CD4-positive, alpha-beta T cell (primary cell): ENCODE measurements around the gene EMC7. TPM values are rescaled to one million over a fixed set of nuclear protein-coding genes. Genes with fewer than 3 reads are reported as not detected.
A peak's percentile ranks its signal among the peaks of the same experiment; 100 is the strongest.

Experiments used
- ATAC-seq: fragments of 200-7000 bp; cut with Tn5 transposase; one replicate; pipeline ENCODE4 v1.10.0; 2022; ENCODE audit warnings: mild to moderate bottlenecking; ENCODE audit not compliant: poor library complexity
- CTCF ChIA-PET: fragments of 350-600 bp; sonication (Branson Sonifier 250); formaldehyde crosslinking; loops from one replicate; lab custom pipeline; 2021; ENCODE audit warnings: antibody characterized with exemption, inconsistent platforms; lab: Charles Lee
- POLR2A ChIA-PET: fragments of 350-600 bp; sonication (Branson Sonifier 250); formaldehyde crosslinking; loops from one replicate; lab custom pipeline; 2021; ENCODE audit warnings: antibody characterized with exemption, inconsistent platforms; lab: Charles Lee
- DNase-seq, 14 experiments: peaks; one replicate each; pipeline ENCODE4 v3.0.0-alpha.2; 2013 to 2020; ENCODE audit warnings: mixed read lengths in 2 of 14
- H3K27ac ChIP-seq, 2 donors: one replicate each; pipeline versions ENCODE4 v1.5.1 to v1.7.0; 2013; ENCODE audit warnings: low read length in 2 of 2, low read depth in 1 of 2, mild to moderate bottlenecking in 1 of 2
- H3K27me3 ChIP-seq, 2 experiments: 1 replicate in 1 of 2; 2 replicates in 1 of 2; pipeline versions ENCODE4 v1.6.1 to v1.7.0; 2013; ENCODE audit warnings: low read length in 2 of 2, control low read depth in 1 of 2, mild to moderate bottlenecking in 1 of 2, moderate library complexity in 1 of 2; ENCODE audit not compliant: insufficient read depth in 2 of 2, control insufficient read depth in 1 of 2
- H3K36me3 ChIP-seq: one replicate; pipeline ENCODE4 v1.6.1; 2013; ENCODE audit warnings: low read length, control low read depth; ENCODE audit not compliant: insufficient read depth
- H3K4me1 ChIP-seq: one replicate; pipeline ENCODE4 v1.6.1; 2013; ENCODE audit warnings: low read length, control low read depth; ENCODE audit not compliant: insufficient read depth
- H3K4me3 ChIP-seq: one replicate; pipeline ENCODE4 v1.5.1; 2013; ENCODE audit warnings: mild to moderate bottlenecking, low read length, moderate library complexity
- H3K9me3 ChIP-seq, 2 experiments: 1 replicate in 1 of 2; 2 replicates in 1 of 2; pipeline versions ENCODE4 v1.6.1 to v1.7.0; 2013; ENCODE audit warnings: low read length in 2 of 2, mild to moderate bottlenecking in 2 of 2, control low read depth in 1 of 2, moderate library complexity in 1 of 2; ENCODE audit not compliant: control insufficient read depth in 1 of 2, insufficient read depth in 1 of 2
- H3K27ac Mint-ChIP-seq: one replicate; pipeline ENCODE4 v1.8.0; 2020; ENCODE audit warnings: mixed read lengths
- H3K27me3 Mint-ChIP-seq: one replicate; pipeline ENCODE4 v1.8.0; 2021; ENCODE audit warnings: mixed read lengths
- H3K36me3 Mint-ChIP-seq: one replicate; pipeline ENCODE4 v1.8.0; 2021; ENCODE audit warnings: low read depth, mixed read lengths
- H3K4me1 Mint-ChIP-seq: one replicate; pipeline ENCODE4 v1.8.0; 2021; ENCODE audit warnings: low read depth, mixed read lengths
- H3K4me3 Mint-ChIP-seq: one replicate; pipeline ENCODE4 v1.8.0; 2020; ENCODE audit warnings: mild to moderate bottlenecking, mixed read lengths
- H3K9me3 Mint-ChIP-seq: one replicate; pipeline ENCODE4 v1.8.0; 2020; ENCODE audit warnings: mixed read lengths
- intact Hi-C, 2 experiments: fragments of 100-400 bp; cut with DNase I in 1 of 2; cut with micrococcal nuclease in 1 of 2; formaldehyde crosslinking; loops; one replicate each; pipeline versions ENCODE4 v1.15.1 to v1.9.0; 2023 to 2025; cut with DNase I, micrococcal nuclease
- total RNA-seq, 174 experiments: library from RNA in 2 of 174; stranded (reverse) in 2 of 174; gene quantifications; one replicate each; pipeline ENCODE4 v1.2.3 and lab custom pipeline; 2021 to 2026
- TF ChIP-seq, protein P1 (sequence below): fragments of 200-600 bp; IDR thresholded peaks from one replicate; pipeline ENCODE4 v1.8.0; 2022; ENCODE audit warnings: antibody characterized with exemption, mild to moderate bottlenecking

EMC7 gene
- total RNA-seq, 2 experiments from 2014 or later: 54.0 to 54.6 TPM

DNA sequence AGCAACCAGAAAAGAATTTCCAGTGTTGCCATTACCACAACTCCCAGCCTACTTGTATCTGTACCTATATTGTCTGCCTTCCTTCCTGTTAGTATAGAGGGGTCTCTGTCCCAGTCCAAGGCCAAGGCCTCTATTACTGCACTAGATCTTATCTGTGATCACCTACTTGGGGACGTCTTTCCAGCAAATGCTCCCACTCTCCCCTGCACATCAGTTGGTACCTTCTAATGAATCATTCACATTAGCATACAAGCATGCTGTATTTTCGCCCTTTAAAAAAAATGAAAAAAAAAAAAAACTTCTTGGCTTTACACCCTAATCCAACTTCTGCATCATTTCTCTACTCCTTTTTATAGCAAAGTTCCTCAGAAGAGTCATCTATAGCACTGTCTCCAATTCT lies 57.8 kb downstream of the EMC7 start:
- no peaks in the 10 kb centered on the region for H3K9me3 ChIP-seq
- ChIA-PET CTCF (no interaction called here), POLR2A (no interaction called here)
- peaks cover 7% of the 10 kb centered on the region for H3K4me1 ChIP-seq
- no peaks in the 10 kb centered on the region for H3K36me3 ChIP-seq
- TF ChIP-seq, protein P1, sequence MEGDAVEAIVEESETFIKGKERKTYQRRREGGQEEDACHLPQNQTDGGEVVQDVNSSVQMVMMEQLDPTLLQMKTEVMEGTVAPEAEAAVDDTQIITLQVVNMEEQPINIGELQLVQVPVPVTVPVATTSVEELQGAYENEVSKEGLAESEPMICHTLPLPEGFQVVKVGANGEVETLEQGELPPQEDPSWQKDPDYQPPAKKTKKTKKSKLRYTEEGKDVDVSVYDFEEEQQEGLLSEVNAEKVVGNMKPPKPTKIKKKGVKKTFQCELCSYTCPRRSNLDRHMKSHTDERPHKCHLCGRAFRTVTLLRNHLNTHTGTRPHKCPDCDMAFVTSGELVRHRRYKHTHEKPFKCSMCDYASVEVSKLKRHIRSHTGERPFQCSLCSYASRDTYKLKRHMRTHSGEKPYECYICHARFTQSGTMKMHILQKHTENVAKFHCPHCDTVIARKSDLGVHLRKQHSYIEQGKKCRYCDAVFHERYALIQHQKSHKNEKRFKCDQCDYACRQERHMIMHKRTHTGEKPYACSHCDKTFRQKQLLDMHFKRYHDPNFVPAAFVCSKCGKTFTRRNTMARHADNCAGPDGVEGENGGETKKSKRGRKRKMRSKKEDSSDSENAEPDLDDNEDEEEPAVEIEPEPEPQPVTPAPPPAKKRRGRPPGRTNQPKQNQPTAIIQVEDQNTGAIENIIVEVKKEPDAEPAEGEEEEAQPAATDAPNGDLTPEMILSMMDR: no peak
- Mint-ChIP-seq H3K27ac (no peak overlapping the region), H3K4me1 (peaks cover 13% of the 10 kb centered on the region), H3K36me3 (no peaks in the 10 kb centered on the region), H3K9me3 (no peaks in the 10 kb centered on the region), H3K4me3 (no peak overlapping the region), H3K27me3 (no peaks in the 10 kb centered on the region)
- ATAC-seq (no peak), DNase-seq (no peak)
- no peaks in the 10 kb centered on the region for H3K27me3 ChIP-seq
- intact Hi-C loops: loop anchor here in 1 of 2 experiments (2.0 to 5.0 kb wide), 2 partner anchors 13 to 298 kb away; partner anchors contain the start of genes NOP10 and NUTM1
- H3K4me3 ChIP-seq: no peak overlapping the region
- H3K27ac ChIP-seq: no peak overlapping the region

DNA sequence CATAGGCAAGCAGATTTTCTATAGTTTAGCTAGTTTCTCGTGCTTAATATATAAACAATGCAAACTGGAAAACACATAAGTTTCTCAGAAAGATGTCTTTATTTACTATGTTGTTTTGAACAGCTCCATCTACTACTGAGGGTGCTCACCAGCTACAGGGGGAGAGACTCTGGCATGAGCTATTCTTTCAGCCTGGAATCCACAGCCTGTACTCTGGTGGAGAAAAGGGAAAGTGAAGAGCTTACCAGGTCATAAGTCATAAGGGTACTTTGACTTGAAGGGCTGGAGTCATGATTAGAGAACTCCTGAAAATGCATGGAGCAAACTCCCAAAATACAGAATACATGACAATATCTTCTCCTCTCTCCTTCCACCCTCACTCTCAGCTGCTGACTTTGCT lies 58.3 kb downstream of the EMC7 start:
- intact Hi-C loops: loop anchor here in 1 of 2 experiments (2.0 to 5.0 kb wide), 2 partner anchors 13 to 299 kb away; partner anchors contain the start of genes NOP10 and NUTM1
- no peaks in the 10 kb centered on the region for H3K36me3 ChIP-seq

GRCh38 chr15:34039790-34040113 lies 61.9 kb downstream of the EMC7 start:
- peak in 1 of 14 experiments; percentile 12 for DNase-seq
- ATAC-seq: no peak
- Mint-ChIP-seq H3K27me3 (no peaks in the 10 kb centered on the region), H3K36me3 (peaks cover 4% of the 10 kb centered on the region), H3K27ac (peak overlapping the region; percentile 89), H3K4me1 (peaks cover 20% of the 10 kb centered on the region), H3K9me3 (no peaks in the 10 kb centered on the region), H3K4me3 (peak overlapping the region; percentile 85)
- ChIA-PET POLR2A (interaction anchor here (1.2 to 2.5 kb wide), 6 partner anchors 22 to 949 kb away, joined by 3 to 32 read pairs (median 12); partner anchors contain the start of genes EMC7, KATNBL1, LPCAT4 and PGBD4), CTCF (no interaction called here)
- Histone ChIP-seq H3K27me3 (no peaks in the 10 kb centered on the region), H3K4me3 (peak overlapping the region; percentile 52), H3K36me3 (no peaks in the 10 kb centered on the region), H3K4me1 (peaks cover 7% of the 10 kb centered on the region), H3K9me3 (no peaks in the 10 kb centered on the region), H3K27ac (peak overlapping the region in 1 of 2 donors; percentile 21)
- TF ChIP-seq, protein P1: no peak
- intact Hi-C loops: loop anchor here (2.0 to 10.0 kb wide), 6 partner anchors 61 to 948 kb away; partner anchors contain the start of genes EMC7 (in 2 of the 2), NOP10 (in 1 of the 2), NUTM1 (in 1 of the 2) and PGBD4 (in 1 of the 2)

More for the DNA sequence above, 58.3 kb downstream of the EMC7 start:
- H3K4me1 ChIP-seq: peaks cover 7% of the 10 kb centered on the region
- ChIA-PET POLR2A (no interaction called here), CTCF (no interaction called here)
- H3K27me3 ChIP-seq: no peaks in the 10 kb centered on the region
- Mint-ChIP-seq H3K4me1 (peaks cover 13% of the 10 kb centered on the region), H3K27me3 (no peaks in the 10 kb centered on the region), H3K9me3 (no peaks in the 10 kb centered on the region), H3K4me3 (no peak overlapping the region), H3K36me3 (no peaks in the 10 kb centered on the region), H3K27ac (no peak overlapping the region)
- ATAC-seq (no peak), DNase-seq (no peak)
- no peak overlapping the region for H3K4me3 ChIP-seq
- TF ChIP-seq, protein P1: no peak
- no peaks in the 10 kb centered on the region for H3K9me3 ChIP-seq
- no peak overlapping the region for H3K27ac ChIP-seq
